Keratinocyte (primary cell): ENCODE results near the gene LRRN2. TPM values are rescaled to one million over a fixed set of nuclear protein-coding genes. Genes with fewer than 3 reads are reported as not detected.

Experiments
- DNase-seq: peaks from one replicate; pipeline ENCODE4 v3.0.0-alpha.2; 2011; ENCODE audit warnings: low read depth, missing footprints, low spot score
- FAIRE-seq: peaks from 2 replicates; lab custom pipeline; 2011; peaks lifted over from hg19 to GRCh38; lab: Jason Lieb, UNC
- H2AFZ ChIP-seq: 2 replicates; pipeline ENCODE4 v1.6.0; 2012; ENCODE audit warnings: low read length, control low read depth, inconsistent platforms; ENCODE audit not compliant: control insufficient read depth
- H3K27ac ChIP-seq: 2 replicates; pipeline ENCODE4 v1.5.1; 2011; ENCODE audit warnings: low read length; ENCODE audit not compliant: control insufficient read depth, insufficient read depth
- H3K27me3 ChIP-seq: 3 replicates; pipeline ENCODE4 v1.6.0; 2011; ENCODE audit warnings: low read length; ENCODE audit not compliant: control insufficient read depth, insufficient read depth; ENCODE audit errors: extremely low read depth
- H3K36me3 ChIP-seq, 2 experiments: 2 replicates in 1 of 2; 3 replicates in 1 of 2; pipeline ENCODE4 v1.5.1; 2011; ENCODE audit warnings: low read length in 2 of 2, mild to moderate bottlenecking in 1 of 2; ENCODE audit not compliant: control insufficient read depth in 2 of 2, insufficient read depth in 2 of 2; ENCODE audit errors: extremely low read depth in 1 of 2
- H3K4me1 ChIP-seq: 3 replicates; pipeline ENCODE4 v1.5.1; 2011; ENCODE audit warnings: low read length; ENCODE audit not compliant: control insufficient read depth, insufficient read depth; ENCODE audit errors: extremely low read depth
- H3K4me2 ChIP-seq: 3 replicates; pipeline ENCODE4 v1.6.0; 2011; ENCODE audit warnings: low read depth, low read length; ENCODE audit not compliant: control insufficient read depth, insufficient read depth; ENCODE audit errors: extremely low read depth
- H3K4me3 ChIP-seq, 3 experiments: fragments of 200-600 bp in 1 of 3; sonication (generic) in 1 of 3; 2 replicates in 2 of 3; 3 replicates in 1 of 3; pipeline ENCODE4 v1.5.1; 2011 to 2016; ENCODE audit warnings: low read length in 3 of 3, mild to moderate bottlenecking in 3 of 3, control low read depth in 2 of 3, inconsistent platforms in 1 of 3, low read depth in 1 of 3, mixed read lengths in 1 of 3, mixed run types in 1 of 3, moderate library complexity in 1 of 3; ENCODE audit not compliant: control insufficient read depth in 2 of 3, insufficient read depth in 2 of 3; ENCODE audit errors: extremely low read depth in 1 of 3
- H3K79me2 ChIP-seq: 2 replicates; pipeline ENCODE4 v1.6.0; 2012; ENCODE audit warnings: low read length; ENCODE audit not compliant: control insufficient read depth, insufficient read depth
- H3K9ac ChIP-seq: 3 replicates; pipeline ENCODE4 v1.6.0; 2011; ENCODE audit warnings: low read length; ENCODE audit not compliant: control insufficient read depth, insufficient read depth; ENCODE audit errors: extremely low read depth
- H3K9me1 ChIP-seq: 3 replicates; pipeline ENCODE4 v1.6.0; 2011; ENCODE audit warnings: low read length; ENCODE audit not compliant: control insufficient read depth, insufficient read depth; ENCODE audit errors: extremely low read depth
- H3K9me3 ChIP-seq: 2 replicates; pipeline ENCODE4 v1.5.1; 2012; ENCODE audit warnings: low read depth, low read length; ENCODE audit not compliant: control insufficient read depth
- H4K20me1 ChIP-seq: 3 replicates; pipeline ENCODE4 v1.6.0; 2011; ENCODE audit warnings: low read length; ENCODE audit not compliant: control insufficient read depth, insufficient read depth; ENCODE audit errors: extremely low read depth
- CTCF ChIP-seq, 3 experiments: IDR thresholded peaks in 1 of 3; conservative IDR thresholded peaks in 1 of 3; optimal IDR thresholded peaks in 1 of 3; 2 replicates in 2 of 3; 3 replicates in 1 of 3; pipeline versions ENCODE3 to v1.5.1; 2011; ENCODE audit warnings: low read length in 3 of 3, mild to moderate bottlenecking in 3 of 3, moderate library complexity in 2 of 3, control low read depth in 1 of 3, inconsistent platforms in 1 of 3; ENCODE audit not compliant: insufficient read depth in 2 of 3; ENCODE audit errors: extremely low read depth in 1 of 3
- EZH2 ChIP-seq: IDR thresholded peaks from one replicate; pipeline ENCODE4 v1.6.1; 2012; ENCODE audit warnings: inconsistent platforms, mild to moderate bottlenecking, low read length, moderate library complexity
- dilution Hi-C: fragments of 300-500 bp; cut with MboI; formaldehyde crosslinking; loops from one replicate; pipeline ENCODE4 v1.7.0; 2020; ENCODE audit warnings: low sequenced_read_pairs; ENCODE audit not compliant: extremely low pct_ligation_motif_present
- polyA plus RNA-seq, 5 experiments: library from polyadenylated mRNA; depleted of rRNA in 3 of 5; stranded (reverse) in 3 of 5; stranded (forward) in 1 of 5; unstranded in 1 of 5; fragments of >200 nt; gene quantifications; 1 replicate in 1 of 5; 2 replicates in 3 of 5; 3 replicates in 1 of 5; pipeline versions ENCODE4 v1.2.1 to v1.2.3, GENCODE V29; 2011 to 2012; ENCODE audit warnings: missing spikeins in 2 of 5, low read depth in 1 of 5, low replicate concordance in 1 of 5

LRRN2 gene
- polyA plus RNA-seq, 1 donor (not counting 4 experiments of a cell fraction or from before 2014, with no cell fraction given), result not detected

GRCh38 chr1:204645251-204645650 is 40.3 kb downstream of the LRRN2 start:
- Histone ChIP-seq H3K9ac (no peak overlapping the region), H4K20me1 (no peaks in the 10 kb centered on the region), H3K9me1 (no peaks in the 10 kb centered on the region), H2AFZ (no peak overlapping the region), H3K27me3 (peaks cover 13% of the 10 kb centered on the region), H3K4me2 (no peak overlapping the region), H3K79me2 (no peaks in the 10 kb centered on the region), H3K27ac (no peak overlapping the region), H3K36me3 (no peaks in the 10 kb centered on the region), H3K4me1 (no peaks in the 10 kb centered on the region), H3K9me3 (no peaks in the 10 kb centered on the region), H3K4me3 (no peak overlapping the region)
- dilution Hi-C loops, result no loop called here
- no peak for TF ChIP-seq EZH2
- TF ChIP-seq CTCF (optimal IDR thresholded peaks at IDR 0.05 in 1 of 3, IDR thresholded peaks at IDR 0.05 in 1 of 3, conservative IDR thresholded peaks at IDR 0.05 in 1 of 3; ENCODE audit: extremely low read depth in 1 of 3, insufficient read depth in 2 of 3, low read length in 3 of 3), result no peak
- DNase-seq (no peak), FAIRE-seq (no peak)

- no peaks in the 10 kb centered on the region for H3K36me3 ChIP-seq
- peaks cover 13% of the 10 kb centered on the region for H3K27me3 ChIP-seq
- H3K4me1 ChIP-seq, result no peaks in the 10 kb centered on the region
- no peaks in the 10 kb centered on the region for H3K9me3 ChIP-seq
- H3K4me2 ChIP-seq, result no peak overlapping the region
- DNase-seq (no peak), FAIRE-seq (no peak)
- TF ChIP-seq CTCF (optimal IDR thresholded peaks at IDR 0.05 in 1 of 3, IDR thresholded peaks at IDR 0.05 in 1 of 3, conservative IDR thresholded peaks at IDR 0.05 in 1 of 3; ENCODE audit: extremely low read depth in 1 of 3, insufficient read depth in 2 of 3, low read length in 3 of 3) (no peak), EZH2 (no peak)
- H4K20me1 ChIP-seq, result no peaks in the 10 kb centered on the region
- no peaks in the 10 kb centered on the region for H3K9me1 ChIP-seq
- H2AFZ ChIP-seq, result no peak overlapping the region
- no peak overlapping the region for H3K9ac ChIP-seq
- H3K79me2 ChIP-seq, result no peaks in the 10 kb centered on the region
- dilution Hi-C loops, result no loop called here
- no peak overlapping the region for H3K27ac ChIP-seq
- H3K4me3 ChIP-seq, result no peak overlapping the region
Observed at GRCh38 chr1:204643503-204643902, 42.0 kb downstream of the LRRN2 start.
